ENCODE data around the gene SYNJ2. TPM values are rescaled to one million over a fixed set of nuclear protein-coding genes. Genes with fewer than 3 reads are reported as not detected.

SYNJ2 gene
- total and polyA plus RNA-seq, 7 donors: 2.6 to 30.2 (median 6.1) TPM

DNA sequence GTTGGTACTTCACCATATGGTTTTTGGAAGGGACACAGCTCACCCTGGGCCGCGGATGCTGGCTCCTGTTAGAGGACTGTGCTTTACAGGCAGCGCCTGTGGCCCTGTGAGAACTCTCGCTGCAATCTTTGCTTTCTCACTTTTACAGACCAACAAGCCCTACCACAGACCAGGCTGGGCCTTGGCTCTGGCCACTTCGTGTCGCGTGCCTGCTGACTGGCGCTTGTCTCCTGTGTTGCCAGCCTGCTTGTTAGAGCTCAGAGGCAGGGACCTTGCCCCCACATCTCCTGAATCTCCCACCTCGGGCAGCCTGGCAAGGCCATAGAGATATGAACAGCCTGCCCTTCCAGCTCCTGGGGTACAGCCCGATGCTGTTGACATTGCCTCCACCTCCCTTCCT is 56.1 kb downstream of the SYNJ2 start:
- no peak for DNase-seq
- H3K36me3 ChIP-seq (ENCODE audit: insufficient read depth in 1 of 2, low read depth in 1 of 2): peaks cover 0 to 5% of the 10 kb centered on the region in 2 donors
- H3K27me3 ChIP-seq (ENCODE audit: insufficient read depth in 3 of 3, low read length in 2 of 3): no peaks in the 10 kb centered on the region
- H3K27ac ChIP-seq: no peak overlapping the region
- 72 to 77% (median 73%) methylated on average over 10 of the region's 10 CpGs for WGBS, 3 donors
- H3K4me3 ChIP-seq: no peak overlapping the region
- H3K4me1 ChIP-seq: peaks cover 36% of the 10 kb centered on the region
- no peak for ATAC-seq
- TF ChIP-seq, protein P1, sequence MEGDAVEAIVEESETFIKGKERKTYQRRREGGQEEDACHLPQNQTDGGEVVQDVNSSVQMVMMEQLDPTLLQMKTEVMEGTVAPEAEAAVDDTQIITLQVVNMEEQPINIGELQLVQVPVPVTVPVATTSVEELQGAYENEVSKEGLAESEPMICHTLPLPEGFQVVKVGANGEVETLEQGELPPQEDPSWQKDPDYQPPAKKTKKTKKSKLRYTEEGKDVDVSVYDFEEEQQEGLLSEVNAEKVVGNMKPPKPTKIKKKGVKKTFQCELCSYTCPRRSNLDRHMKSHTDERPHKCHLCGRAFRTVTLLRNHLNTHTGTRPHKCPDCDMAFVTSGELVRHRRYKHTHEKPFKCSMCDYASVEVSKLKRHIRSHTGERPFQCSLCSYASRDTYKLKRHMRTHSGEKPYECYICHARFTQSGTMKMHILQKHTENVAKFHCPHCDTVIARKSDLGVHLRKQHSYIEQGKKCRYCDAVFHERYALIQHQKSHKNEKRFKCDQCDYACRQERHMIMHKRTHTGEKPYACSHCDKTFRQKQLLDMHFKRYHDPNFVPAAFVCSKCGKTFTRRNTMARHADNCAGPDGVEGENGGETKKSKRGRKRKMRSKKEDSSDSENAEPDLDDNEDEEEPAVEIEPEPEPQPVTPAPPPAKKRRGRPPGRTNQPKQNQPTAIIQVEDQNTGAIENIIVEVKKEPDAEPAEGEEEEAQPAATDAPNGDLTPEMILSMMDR (IDR thresholded peaks at IDR 0.05): no peak
- no peaks in the 10 kb centered on the region for H3K9me3 ChIP-seq
- intact Hi-C loops (cut with DNase I): loop anchor here in 1 of 2 donors (5.0 kb wide), 1 partner anchor 50 kb away; no protein-coding TSS in a partner anchor

DNA sequence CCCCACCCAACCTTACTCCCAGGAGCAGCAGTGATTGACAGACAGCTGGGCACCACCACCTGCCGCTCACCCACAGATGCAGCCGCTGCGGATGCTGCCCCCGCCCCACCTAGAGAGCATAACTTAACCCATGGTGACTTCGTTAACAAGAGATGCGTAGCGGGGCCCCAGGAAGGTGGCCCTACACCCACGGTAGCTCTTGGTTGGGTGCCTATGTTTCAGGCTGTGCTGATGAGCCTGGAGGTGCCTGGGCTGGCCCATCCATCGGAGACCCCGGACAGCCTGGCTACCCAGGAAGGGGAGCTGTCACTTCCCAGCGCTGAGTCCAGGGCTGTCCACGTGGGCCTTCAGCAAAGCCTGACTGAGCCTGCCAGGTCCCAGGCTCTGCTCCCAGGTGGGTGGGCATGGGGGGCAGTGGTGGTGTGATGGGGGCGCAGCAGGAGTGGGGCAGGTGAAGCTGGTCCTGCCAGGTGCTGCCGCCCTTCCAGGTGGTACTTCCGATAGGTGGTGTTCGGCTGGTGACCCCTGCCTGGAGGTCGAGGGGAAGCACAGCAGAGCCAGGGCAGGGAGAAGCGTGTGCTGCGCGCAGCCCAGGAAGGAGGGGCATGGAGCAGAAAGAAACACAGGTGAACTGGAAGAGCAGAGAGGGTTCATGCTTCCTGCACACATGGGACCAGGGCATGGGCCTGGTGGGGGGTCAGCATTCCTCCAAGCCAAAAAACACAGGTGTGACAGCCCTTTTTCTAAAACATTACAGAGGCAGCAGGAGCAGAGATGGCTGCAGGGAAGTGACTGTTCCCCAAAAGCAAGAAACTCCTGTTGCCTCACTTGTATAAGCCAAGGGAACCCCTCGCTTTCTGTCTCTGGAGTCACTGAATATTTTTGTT is 56.9 kb downstream of the SYNJ2 start:
- 85 to 93% (median 90%) methylated on average over 21 of the region's 21 CpGs for WGBS, 3 donors
- DNase-seq (no peak), ATAC-seq (no peak)
- intact Hi-C loops (cut with DNase I): loop anchor here in 1 of 2 donors (5.0 kb wide), 1 partner anchor 51 kb away; no protein-coding TSS in a partner anchor
- Histone ChIP-seq H3K4me1 (peaks cover 40% of the 10 kb centered on the region), H3K9me3 (no peaks in the 10 kb centered on the region), H3K27ac (no peak overlapping the region), H3K27me3 (ENCODE audit: insufficient read depth in 3 of 3, low read length in 2 of 3) (no peaks in the 10 kb centered on the region), H3K4me3 (no peak overlapping the region), H3K36me3 (ENCODE audit: insufficient read depth in 1 of 2, low read depth in 1 of 2) (peaks cover 0 to 5% of the 10 kb centered on the region in 2 donors)
- TF ChIP-seq, protein P1 (IDR thresholded peaks at IDR 0.05): no peak

DNA sequence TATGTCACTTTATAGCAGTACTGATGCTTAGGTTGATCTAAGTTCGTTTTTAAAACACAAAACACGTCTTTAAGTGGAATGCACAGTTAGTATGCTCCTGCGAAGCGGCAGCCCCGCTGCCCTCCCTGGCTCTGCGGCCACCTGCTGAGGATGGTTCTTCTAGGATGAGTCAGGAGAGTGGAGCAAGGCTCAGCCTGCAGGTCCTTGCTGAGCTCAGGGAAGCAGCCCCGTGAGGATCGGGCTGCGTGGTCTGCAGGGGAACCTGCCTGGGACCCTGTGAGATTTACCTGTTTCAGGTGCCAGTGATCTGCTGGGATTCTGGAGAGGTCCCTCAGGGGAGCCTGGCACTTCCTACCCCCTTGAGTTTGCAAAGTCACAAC is 57.5 kb downstream of the SYNJ2 start:
- Histone ChIP-seq H3K27me3 (ENCODE audit: insufficient read depth in 3 of 3, low read length in 2 of 3) (no peaks in the 10 kb centered on the region), H3K4me3 (no peak overlapping the region), H3K27ac (peak overlapping the region; percentile 98), H3K4me1 (peaks cover 45% of the 10 kb centered on the region), H3K36me3 (ENCODE audit: insufficient read depth in 1 of 2, low read depth in 1 of 2) (no peaks in the 10 kb centered on the region), H3K9me3 (no peaks in the 10 kb centered on the region)
- TF ChIP-seq, protein P1 (IDR thresholded peaks at IDR 0.05): no peak
- 94 to 95% (median 95%) methylated on average over 9 of the region's 9 CpGs for WGBS, 3 donors
- intact Hi-C loops (cut with DNase I): loop anchor here in 1 of 2 donors (5.0 kb wide), 1 partner anchor 52 kb away; no protein-coding TSS in a partner anchor
- ATAC-seq (no peak), DNase-seq (no peak)

DNA sequence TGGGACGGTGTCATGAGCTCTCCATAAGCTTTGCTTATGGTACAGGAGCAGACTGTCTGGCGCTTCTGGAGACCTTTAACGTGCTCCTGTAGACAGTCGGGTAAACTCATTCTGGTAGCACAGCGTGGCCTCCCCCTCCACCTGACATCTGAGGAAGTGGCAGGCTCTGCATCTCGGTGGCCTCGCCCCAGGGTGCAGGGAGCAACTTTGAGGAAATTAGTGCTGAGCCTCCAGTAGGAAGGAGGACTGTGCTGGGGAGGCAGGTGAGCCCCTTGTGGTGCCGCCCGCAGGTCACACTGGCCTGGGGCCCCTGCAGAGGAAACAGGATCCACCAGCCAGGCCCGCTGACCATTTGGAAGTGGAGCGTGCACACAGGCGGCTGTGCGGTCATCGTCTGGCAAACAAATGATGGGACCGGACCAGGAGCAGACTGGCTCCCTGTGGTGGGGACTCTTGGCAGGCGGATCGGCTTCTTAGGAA is 57.9 kb downstream of the SYNJ2 start:
- intact Hi-C loops (cut with DNase I): loop anchor here (5.0 kb wide), 2 partner anchors 52 to 57 kb away; partner anchors contain the start of gene SYNJ2 (in 1 of the 2)
- H3K4me3 ChIP-seq: no peak overlapping the region
- WGBS, 3 donors: 38 to 54% (median 39%) methylated on average over 15 to 17 of the region's 17 CpGs
- H3K27ac ChIP-seq: peak overlapping the region; percentile 98
- H3K36me3 ChIP-seq (ENCODE audit: insufficient read depth in 1 of 2, low read depth in 1 of 2): no peaks in the 10 kb centered on the region
- DNase-seq (peak; percentile 51 to 79), ATAC-seq (peak in 2 of 4 donors; percentile 7 to 50)
- TF ChIP-seq, protein P1 (IDR thresholded peaks at IDR 0.05): no peak
- no peaks in the 10 kb centered on the region for H3K27me3 ChIP-seq (ENCODE audit: insufficient read depth in 3 of 3, low read length in 2 of 3)
- H3K9me3 ChIP-seq: no peaks in the 10 kb centered on the region
- peaks cover 49% of the 10 kb centered on the region for H3K4me1 ChIP-seq
